HG02943 (cell line): Measurements from ENCODE around the gene PLEKHO1.
"Not testable (repeated sequence)": the region's sequence is repeated elsewhere in the genome, so short reads cannot be mapped to it uniquely, and the experiment has no call there.

Experiments used
- ATAC-seq: cut with Tn5 transposase; IDR thresholded peaks from one replicate; pipeline ENCODE4 v1.9.1; 2021; ENCODE audit warnings: mild to moderate bottlenecking, low read depth, moderate library complexity; ENCODE audit not compliant: unreplicated experiment

Gene PLEKHO1

DNA sequence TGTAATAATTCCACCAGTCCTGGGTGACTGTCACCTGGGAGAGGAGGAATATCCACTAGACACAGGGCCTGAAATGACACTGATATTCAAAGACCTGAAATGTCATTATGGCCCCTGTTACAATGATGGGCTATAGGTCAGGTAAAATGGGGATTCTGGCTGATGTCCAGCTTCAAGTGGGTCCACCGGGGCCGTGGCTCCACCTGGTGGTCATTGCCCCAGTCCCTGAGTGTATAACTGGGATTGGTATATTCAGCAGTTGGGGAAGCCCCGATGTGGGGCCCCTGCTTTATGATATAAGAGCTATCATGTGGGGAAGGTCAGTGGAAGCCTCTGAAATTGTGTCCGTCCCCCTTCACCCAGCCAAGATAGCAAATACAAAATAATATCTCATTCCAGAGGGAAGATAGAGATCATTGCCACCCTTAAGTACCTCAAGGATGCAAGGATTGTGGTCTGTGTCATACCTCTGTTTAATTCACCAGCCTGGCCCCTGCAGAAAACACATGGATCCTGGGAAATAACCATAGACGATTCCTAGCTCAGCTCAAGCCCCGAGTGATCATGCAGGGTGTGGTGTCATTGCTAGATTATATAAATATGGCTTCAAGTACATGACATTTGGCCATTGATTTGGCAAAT is 19.4 kb downstream of the PLEKHO1 start:
- ATAC-seq, result no peak

DNA sequence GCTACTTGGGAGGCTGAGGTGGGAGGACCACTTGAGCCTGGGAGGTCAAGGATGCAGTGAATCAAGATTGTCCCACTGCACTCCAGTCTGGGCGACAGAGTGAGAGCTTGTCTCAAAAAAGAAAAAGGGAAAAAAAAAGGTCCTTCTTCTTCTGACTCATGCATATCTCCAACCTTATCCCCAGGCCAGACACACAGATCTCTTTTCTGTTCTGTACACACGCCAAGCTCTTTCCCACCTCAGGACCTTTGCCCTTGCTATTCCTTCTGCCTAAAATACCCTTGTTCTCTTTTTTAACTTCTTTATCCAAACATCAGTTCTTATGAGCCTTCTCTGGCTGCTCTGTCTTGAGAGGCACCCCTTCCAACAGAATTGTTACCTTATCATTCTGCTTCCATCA is 22.1 kb downstream of the PLEKHO1 start:
- no peak for ATAC-seq

DNA sequence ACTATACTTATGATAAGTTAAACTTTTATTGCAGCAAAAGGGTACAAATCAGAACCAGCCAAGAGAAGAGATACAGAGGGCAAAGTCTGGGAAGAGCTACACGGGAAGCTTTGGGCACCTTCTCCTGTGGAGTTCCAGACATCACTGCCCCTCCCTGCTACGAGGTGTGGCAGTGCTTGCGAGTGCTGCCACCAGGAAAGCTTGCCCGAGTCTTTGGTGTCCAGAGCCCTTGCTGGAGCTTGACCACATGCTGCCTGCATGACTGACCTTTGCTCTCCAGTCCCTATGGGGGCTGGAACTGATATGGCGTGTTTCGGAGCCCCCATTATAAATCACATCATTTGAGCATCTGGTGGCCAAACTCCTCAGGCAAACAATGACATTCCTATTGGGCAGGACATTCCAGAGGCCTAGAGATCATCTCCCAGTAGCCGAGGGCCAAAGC is 23.4 kb downstream of the PLEKHO1 start:
- ATAC-seq, result no peak

DNA sequence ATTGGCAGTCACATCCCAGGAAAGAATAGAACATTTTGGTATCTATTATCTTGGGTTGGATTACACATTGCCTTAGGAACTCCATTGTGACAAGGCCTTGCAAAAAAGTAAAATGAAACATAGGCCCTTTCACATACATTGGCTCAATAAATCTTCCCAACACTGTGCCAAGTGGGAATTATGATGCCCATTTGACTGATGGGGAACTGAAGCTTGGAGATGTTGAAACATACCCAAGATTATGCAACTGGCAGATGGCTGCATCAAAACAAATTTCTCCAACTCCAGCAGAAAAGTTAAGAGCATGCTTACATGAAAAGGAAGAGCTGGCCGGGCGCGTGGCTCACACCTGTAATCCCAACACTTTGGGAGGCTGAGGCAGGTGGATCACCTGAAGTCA is 26.9 kb downstream of the PLEKHO1 start:
- ATAC-seq, result no peak

DNA sequence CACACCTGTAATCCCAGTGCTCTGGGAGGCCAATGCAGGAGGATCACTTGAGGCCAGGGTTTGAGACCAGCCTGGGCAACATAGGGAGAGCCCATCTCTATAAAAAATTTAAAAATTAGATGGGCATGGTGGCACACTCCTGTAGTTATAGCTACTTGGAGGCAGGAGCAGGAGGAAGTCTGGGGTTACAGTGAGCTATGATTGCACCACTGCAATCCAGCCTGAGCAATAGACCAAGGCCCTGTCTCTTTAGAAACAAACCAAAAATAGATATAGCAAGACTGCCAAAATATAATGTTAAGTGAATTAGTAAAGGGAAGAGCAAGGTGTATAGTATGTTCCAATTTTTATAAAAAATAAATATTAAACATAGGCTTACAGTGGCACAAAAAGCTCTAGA is 28.8 kb downstream of the PLEKHO1 start:
- ATAC-seq, result no peak

DNA sequence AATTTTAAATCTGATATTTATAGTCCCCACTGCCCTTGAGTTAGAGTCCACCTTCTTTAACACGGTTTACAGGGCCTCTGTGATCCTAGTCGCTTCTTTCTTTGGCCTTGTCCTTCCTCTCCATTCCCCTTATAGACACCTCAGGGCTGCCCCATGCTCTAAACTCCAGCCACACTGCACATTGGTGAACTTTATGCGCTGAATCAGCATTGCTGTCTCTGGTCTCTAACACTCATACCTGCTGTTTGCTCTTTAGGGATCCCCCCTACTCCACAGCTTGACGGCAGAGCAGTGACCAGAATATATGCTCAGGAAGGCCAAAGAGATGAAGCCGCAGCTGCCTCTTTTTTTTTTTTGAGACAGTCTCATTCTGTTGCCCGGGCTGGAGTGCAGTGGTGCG is 30.2 kb downstream of the PLEKHO1 start:
- ATAC-seq, result no peak

DNA sequence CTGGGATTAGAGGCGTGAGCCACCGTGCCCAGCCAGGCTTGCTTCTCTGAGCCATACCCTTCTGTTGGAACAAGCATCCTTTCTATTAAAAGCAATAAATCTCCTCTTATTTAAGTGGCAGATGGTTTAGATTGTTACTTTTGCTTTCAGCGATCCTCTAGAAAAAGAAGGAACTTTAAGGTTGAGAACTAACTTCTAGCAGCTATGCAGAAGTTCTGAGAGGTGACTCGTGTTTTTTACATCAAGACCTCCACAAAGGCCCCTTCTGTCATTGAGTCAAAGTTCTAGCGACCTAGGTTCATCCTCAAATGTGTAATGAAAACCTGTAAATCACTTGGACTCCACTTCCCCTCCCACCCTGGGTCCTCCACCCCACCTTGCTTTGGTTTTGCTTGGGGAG is 30.8 kb downstream of the PLEKHO1 start:
- ATAC-seq, result no peak

DNA sequence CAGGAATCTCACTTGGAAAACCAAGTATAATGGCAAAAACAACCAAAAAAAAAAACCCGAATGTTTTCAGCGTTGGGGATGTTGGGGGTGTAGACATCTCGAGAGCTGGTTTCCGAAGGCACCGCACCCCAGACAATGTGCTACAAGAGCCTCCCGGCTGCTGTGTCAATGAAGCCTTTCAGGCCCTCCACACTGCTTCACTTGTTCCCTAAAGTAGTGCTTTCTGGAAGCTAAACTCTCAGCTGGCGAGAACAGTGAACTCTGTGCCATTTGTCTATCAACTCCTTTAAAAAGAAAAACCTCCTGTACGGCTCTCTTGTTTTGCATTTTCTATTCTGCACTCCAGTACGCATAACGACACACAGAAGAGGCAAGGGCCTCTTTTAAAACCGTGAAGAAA is 32.5 kb downstream of the PLEKHO1 start:
- no peak for ATAC-seq

DNA sequence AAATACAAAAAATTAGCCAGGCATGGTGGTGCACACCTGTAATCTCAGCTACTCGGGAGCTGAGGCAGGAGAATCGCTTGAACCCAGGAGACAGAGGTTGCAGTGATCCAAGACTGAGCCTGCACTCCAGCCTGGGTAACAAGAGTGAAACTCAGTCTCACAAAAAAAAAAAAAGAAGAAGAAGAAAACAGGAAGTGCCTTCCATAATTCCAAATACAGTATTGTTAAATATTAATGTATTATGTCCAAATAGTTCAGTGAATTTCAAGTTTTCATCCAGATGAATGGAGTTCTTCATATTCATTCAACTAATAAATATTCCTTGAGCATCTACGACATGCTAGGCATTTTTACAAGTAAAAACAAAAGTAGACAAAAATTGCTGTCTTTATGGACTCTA is 33.3 kb downstream of the PLEKHO1 start:
- no peak for ATAC-seq

DNA sequence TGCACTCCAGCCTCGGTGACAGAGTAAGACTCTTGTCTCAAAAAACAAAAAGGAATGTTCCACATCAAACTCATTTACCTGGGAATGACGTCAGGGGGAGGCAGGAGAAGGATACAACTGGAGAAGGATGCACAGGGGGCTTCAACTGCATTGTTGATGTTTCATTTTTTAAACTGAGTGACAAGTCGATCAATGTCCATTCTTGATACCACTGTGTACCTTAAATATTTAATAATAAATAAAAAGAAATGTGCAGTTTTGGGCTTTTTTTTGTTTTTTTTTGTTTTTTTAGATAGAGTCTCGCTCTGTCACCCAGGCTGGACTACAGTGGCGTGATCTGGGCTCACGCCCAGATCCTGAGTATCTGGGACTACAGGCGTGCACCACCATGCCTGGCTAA is 35.8 kb downstream of the PLEKHO1 start:
- no peak for ATAC-seq

DNA sequence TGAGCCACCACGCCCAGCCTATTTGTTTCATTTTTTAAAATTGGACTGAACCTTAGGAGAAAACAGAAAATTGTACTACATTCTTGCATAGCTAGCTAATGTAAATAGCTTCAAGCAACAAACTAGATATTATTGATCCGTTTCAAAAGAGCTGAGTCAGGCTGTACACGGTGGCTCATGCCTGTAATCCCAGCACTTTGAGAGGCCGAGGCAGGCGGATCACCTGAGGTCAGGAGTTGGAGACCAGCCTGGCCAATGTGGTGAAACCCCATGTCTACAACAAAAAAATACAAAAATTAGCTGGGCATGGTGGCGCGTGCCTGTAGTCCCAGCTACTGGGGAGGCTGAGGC is 36.7 kb downstream of the PLEKHO1 start:
- ATAC-seq, result not testable (repeated sequence)

DNA sequence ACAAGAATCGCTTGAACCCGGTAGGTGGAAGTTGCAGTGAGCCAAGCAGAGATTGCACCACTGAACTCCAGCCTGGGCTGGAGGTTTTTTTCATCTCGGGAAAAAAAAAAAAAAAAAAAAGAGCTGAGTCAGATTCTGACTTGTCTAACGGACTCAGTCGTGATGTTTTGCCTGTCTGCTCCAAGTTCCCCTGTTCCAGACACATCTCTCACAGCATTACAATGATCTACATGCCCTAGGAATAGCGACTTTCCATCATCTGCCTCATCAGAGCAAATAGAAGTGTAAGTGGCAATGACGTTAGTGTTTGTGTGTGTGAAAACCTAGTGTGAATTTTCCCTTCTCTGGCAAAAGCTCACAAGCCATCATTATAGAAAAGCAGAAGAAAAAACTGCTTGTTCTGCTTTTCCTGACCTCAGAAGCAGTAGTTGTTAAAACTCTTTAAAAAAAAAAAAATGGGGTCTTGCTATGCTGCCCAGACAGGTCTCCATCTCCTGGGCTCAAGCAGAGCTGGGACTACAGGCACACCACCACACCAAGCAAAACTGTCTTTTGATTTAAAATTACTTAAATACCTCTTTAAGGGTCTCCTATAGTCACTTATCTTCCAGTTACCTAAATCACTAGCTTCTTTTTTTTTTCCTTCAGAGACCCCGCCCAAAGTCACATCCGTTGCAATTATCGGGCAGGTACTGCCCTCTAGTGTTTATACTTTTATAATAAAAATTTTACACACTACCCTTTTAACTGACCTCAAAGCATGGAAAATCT is 37.3 kb downstream of the PLEKHO1 start:
- no peak for ATAC-seq

DNA sequence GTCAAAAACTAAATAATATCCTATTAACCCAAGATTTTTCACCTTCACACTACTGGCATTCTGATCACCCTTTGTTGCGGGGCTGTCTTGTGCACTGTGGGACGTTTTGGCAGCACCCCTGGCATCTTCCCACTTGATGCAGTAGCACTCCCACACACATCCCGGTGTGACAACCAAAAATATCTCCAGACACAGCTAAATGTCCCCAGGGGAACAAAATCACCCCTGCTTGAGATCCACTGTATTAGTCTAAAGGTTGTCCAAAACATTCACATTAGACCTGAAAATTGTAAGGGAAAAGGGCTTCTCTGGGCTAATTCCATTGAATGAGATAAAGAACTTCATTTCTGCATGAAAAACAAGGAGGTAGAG is 37.8 kb downstream of the PLEKHO1 start:
- no peak for ATAC-seq

DNA sequence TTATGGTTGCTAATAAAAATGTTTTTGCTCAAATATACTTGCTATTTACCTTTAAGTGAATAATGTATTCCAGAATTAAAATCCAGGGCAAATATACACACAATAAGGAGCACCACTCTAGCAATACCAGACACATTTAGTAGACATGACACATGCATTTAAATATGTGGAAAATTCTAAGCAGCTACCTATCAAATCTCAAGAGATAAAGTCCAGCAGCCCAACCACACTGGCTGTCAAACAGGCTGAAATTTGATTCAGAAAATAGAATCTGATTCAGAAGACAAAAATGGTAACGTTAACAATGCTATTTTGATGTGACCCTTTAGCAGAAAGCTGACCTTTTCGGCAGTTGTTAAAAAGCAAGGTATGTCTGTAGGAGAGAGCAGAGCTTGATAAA is 42.3 kb downstream of the PLEKHO1 start:
- ATAC-seq, result no peak

DNA sequence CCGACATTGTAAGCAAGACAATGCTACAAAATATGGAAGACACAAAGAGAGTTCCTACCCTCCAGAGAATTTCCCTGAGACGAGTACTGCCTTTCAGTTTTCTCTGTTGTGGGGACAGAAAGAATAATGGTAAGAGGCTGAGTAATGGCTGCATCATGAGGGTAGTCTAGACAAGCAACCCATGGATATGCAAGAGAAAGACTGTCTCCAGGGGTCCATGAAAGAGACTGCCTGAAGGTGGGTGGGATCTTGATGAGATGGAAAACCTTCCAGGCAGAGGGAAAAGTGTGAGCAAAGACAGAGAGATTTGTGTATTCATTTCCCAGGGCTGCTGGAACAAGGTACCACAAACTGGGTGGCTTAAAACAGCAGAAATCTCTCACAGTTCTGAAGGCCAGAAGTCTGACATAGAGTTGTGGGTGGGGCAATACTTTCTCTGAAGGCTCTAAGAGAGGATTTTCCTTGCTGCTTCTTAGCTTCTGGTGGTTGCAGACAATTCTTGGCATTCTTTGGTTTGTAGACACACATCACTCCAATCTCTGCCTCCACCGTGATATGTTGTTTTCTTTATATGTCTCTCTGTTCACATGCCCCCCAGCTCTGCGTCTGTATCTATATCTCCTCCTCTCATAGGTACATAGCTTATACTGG is 44.8 kb downstream of the PLEKHO1 start:
- ATAC-seq, result no peak

DNA sequence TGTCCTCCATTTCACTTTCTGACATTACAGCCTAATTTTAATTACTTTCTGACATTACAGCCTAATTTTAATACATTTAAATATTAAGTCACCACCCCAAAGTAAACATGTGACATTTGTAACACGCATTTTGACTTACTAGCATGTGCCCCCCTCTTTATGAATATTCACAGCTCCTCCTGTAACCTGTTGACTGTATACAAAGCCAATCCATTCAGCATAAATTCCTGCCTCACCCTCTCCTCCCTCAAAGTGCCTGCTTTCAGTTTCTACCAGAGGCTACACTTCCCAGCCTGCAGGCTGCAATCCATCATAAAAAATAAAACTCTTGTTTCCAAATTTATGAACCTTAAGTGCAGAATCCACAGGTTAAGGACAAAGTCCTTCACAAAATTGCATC is 46.7 kb downstream of the PLEKHO1 start:
- ATAC-seq, result no peak

DNA sequence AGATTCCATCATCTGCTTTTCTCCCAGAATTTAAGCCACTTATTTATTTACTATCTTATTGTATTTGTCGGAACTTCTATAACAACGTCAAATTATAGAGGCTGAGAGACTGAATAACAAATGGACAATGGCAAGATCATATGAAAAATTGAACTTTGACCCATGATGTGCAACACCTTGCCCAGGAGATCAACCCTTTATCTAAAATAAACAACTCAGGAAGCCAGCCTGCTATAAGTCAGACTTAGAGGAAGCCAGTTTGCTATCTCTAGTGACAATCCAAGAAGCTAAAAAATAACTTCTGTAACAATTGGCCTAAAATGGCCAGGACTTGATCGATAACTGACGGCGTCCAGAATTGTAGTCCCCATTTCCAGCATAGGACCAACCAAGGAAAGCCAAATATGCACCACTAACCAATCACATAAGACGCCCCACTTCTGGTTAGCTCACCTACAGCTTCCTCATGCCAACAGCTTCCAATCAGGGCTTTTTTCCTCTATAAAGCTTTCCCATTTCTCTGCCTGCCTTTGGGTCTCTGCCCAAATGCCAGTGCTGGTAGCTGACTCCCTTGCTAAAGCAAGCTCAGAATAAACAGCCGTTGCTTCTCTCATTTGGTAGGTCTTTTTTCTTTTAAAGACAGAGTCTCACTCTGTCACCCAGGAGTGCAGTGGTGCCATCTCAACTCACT is 57.7 kb downstream of the PLEKHO1 start:
- ATAC-seq, result no peak

DNA sequence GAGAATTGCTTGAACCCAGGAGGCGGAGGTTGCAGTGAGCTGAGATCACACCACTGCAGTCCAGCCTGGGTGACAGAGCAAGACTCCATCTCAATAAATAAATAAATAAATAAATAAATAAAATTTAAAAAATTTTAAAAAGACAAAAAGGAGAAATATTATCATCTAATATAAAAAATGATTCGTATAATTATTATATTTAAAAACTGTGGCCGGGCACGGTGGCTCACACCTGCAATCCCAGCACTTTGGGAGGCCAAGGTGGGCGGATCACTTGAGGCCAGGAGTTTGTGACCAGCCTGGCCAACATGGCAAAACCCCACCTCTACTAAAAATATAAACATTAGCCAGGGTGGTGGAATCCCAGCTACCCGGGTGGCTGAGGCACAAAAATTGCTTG is 58.7 kb downstream of the PLEKHO1 start:
- not testable (repeated sequence) for ATAC-seq
